Heart right ventricle (tissue), 16 donors: Measurements from ENCODE around the gene C10orf71. TPM values are rescaled to one million over a fixed set of nuclear protein-coding genes. Genes with fewer than 3 reads are reported as not detected.

Source experiments
- ATAC-seq, 8 donors: fragments of 200-7000 bp; cut with Tn5 transposase; one replicate each; pipeline ENCODE4 v1.9.1; 2020; ENCODE audit warnings: mild to moderate bottlenecking in 8 of 8, moderate library complexity in 8 of 8, moderate number of reproducible peaks in 1 of 8
- DNase-seq, 2 donors: peaks; one replicate each; pipeline ENCODE4 v3.0.0-alpha.2; 2020
- H3K27ac ChIP-seq, 10 donors: fragments of 200-600 bp; sonication (generic) in 2 of 10; one replicate each; pipeline versions ENCODE4 v1.5.0 to v1.8.0; 2020 to 2022; ENCODE audit warnings: mild to moderate bottlenecking in 3 of 10
- H3K27me3 ChIP-seq, 7 donors: fragments of 200-600 bp; one replicate each; pipeline ENCODE4 v1.8.0; 2021 to 2022; ENCODE audit warnings: mild to moderate bottlenecking in 2 of 7
- H3K36me3 ChIP-seq, 9 donors: fragments of 200-600 bp; sonication (generic) in 1 of 9; one replicate each; pipeline versions ENCODE4 v1.5.0 to v1.8.0; 2020 to 2022; ENCODE audit warnings: mild to moderate bottlenecking in 2 of 9
- H3K4me1 ChIP-seq, 9 donors: fragments of 200-600 bp; sonication (generic) in 1 of 9; one replicate each; pipeline versions ENCODE4 v1.5.0 to v1.8.0; 2020 to 2022; ENCODE audit warnings: mild to moderate bottlenecking in 4 of 9
- H3K4me3 ChIP-seq, 10 donors: fragments of 200-600 bp; sonication (generic) in 2 of 10; one replicate each; pipeline versions ENCODE4 v1.5.0 to v1.8.0; 2020 to 2022; ENCODE audit warnings: mild to moderate bottlenecking in 7 of 10, moderate library complexity in 2 of 10
- H3K9me3 ChIP-seq, 11 donors: fragments of 200-600 bp in 10 of 11; sonication (generic) in 2 of 11; one replicate each; pipeline versions ENCODE4 v1.5.0 to v1.8.0; 2013 to 2022; ENCODE audit warnings: mild to moderate bottlenecking in 2 of 11, control low read depth in 1 of 11, moderate library complexity in 1 of 11
- WGBS, 2 donors: extraction: QIAGEN DNeasy Blood & Tissue Kit; methylation state at CpG; one replicate each; pipeline ENCODE4 v1.1.7; 2013; ENCODE audit warnings: inconsistent platforms in 1 of 2; 5-methylcytosine and 5-hydroxymethylcytosine counted together
- intact Hi-C, 10 donors: fragments of 100-400 bp; cut with DNase I; formaldehyde crosslinking; loops; one replicate each; pipeline versions ENCODE4 v1.11.1 to v1.14.2; 2022
- polyA plus RNA-seq, 2 donors: library from polyadenylated mRNA; stranded (reverse); fragments of 200-250 nt; gene quantifications; one replicate each; pipeline ENCODE4 v1.2.3, GENCODE V29; 2013
- total RNA-seq, 10 donors: library from RNA; stranded (reverse); fragmentation: NEBNext Ultra II Directional in 3 of 10; extraction: Animal tissue kit (Norgen Biotek cat#: 25700) in 3 of 10; gene quantifications; one replicate each; pipeline versions ENCODE4 v1.2.1 to v1.2.4, GENCODE V29; 2021 to 2023
- TF ChIP-seq, protein P1 (sequence below), 9 donors: fragments of 200-600 bp; sonication (generic) in 2 of 9; IDR thresholded peaks; one replicate each; pipeline versions ENCODE4 v1.5.0 to v1.8.0; 2021 to 2022; ENCODE audit warnings: antibody characterized with exemption in 9 of 9, mild to moderate bottlenecking in 5 of 9, moderate library complexity in 1 of 9
- donor health status: Arrhythmogenic right ventricular cardiomyopathy.
- donor health status: ischemic (EF 13 %, LVEDD 7.1; RV severe dilation, severe dysfunction).
- donor health status: healthy with polysubstance abuse.
- donor health status: DM: no; HTN: yes; CAD: no.
- donor health status: DM: no; HTN: no; CAD: no.
- donor health status: ischemic (EF 25% LVEDD 6.9; RV normal size, moderate dysfunction).
- donor health status: ischemic (EF 25% LVEDD 5.7; RV mildly dilated, moderate dysfunction).
- donor health status: healthy.
- donor health status: DM: yes; HTN: yes; CAD: no.
- donor health status: Ischemic cardiomyopathy.
- donor health status: ischemic (EF 35%, LVEDD 5.7; RV mildly dilated, moderate dysfunction).
- donor health status: nonischemic (EF 11% LVEDD 7.7; RV severe dilation, severe dysfunction).
- donor health status: DM: yes; HTN: yes; CAD: no.
- donor health status: PGD.
- donor health status: ischemic (EF 29% LVEDD 5.4; RV normal size, mild dysfunction).
- donor health status: nonischemic (EF 23%, LVEDD 6.1; RV moderate dilation, normal function).

Gene C10orf71
- total and polyA plus RNA-seq, 12 donors: 3.6 to 225 (median 149) TPM

DNA sequence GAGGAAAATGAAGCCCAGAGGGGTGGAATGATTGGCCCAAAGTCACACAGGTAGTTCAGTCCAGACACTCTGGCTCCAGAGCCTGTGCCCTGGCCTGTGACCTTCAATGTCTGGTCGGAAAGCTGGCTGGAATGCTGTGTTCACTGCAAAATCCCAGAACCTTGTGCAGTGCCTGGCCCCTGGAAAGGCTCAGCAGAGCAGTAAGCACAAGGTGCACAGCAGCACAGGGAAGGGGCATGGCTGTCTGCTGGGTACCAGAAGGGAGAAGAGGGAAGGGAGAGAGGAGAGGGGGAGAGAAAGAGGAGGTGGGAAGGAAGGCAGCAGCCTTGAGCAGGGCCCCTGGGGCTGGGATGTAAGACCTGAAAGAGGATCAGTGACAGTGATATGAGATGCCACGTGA lies 28.4 kb upstream of the C10orf71 start:
- H3K36me3 ChIP-seq: no peaks in the 10 kb centered on the region
- 46 to 50% methylated on average over 2 of the region's 2 CpGs for WGBS, 2 donors
- no peaks in the 10 kb centered on the region for H3K27me3 ChIP-seq
- intact Hi-C loops: no loop called here
- H3K4me3 ChIP-seq: no peak overlapping the region
- no peak for ATAC-seq
- peaks cover 13 to 43% (median 25%) of the 10 kb centered on the region in 9 donors for H3K4me1 ChIP-seq
- H3K27ac ChIP-seq: peak overlapping the region in 1 of 10 donors; percentile 88
- no peak for DNase-seq
- TF ChIP-seq, protein P1, sequence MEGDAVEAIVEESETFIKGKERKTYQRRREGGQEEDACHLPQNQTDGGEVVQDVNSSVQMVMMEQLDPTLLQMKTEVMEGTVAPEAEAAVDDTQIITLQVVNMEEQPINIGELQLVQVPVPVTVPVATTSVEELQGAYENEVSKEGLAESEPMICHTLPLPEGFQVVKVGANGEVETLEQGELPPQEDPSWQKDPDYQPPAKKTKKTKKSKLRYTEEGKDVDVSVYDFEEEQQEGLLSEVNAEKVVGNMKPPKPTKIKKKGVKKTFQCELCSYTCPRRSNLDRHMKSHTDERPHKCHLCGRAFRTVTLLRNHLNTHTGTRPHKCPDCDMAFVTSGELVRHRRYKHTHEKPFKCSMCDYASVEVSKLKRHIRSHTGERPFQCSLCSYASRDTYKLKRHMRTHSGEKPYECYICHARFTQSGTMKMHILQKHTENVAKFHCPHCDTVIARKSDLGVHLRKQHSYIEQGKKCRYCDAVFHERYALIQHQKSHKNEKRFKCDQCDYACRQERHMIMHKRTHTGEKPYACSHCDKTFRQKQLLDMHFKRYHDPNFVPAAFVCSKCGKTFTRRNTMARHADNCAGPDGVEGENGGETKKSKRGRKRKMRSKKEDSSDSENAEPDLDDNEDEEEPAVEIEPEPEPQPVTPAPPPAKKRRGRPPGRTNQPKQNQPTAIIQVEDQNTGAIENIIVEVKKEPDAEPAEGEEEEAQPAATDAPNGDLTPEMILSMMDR (IDR thresholded peaks at IDR 0.05): no peak
- peaks cover 0 to 26% (median 12%) of the 10 kb centered on the region in 11 donors for H3K9me3 ChIP-seq

DNA sequence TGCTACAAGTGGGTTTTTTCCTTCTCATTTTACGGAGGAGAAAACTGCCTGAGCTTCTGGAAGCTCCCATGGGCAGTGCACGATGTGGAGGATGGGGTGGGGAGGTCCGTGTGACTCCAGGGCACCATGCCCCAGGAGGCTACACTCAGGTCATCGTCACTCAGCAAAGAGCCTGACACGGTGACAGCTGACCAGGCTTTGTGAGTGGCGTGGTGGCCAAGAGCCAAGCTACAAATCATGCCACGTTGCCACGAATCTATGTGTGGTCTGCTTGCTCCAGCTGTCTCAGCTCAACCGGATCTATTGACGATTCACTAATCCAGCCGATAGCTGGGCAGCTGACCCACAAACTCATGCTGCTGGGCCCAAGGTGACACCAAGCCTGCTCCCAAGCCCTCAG lies 27.6 kb upstream of the C10orf71 start:
- DNase-seq (no peak), ATAC-seq (peak in 6 of 8 donors; percentile 20 to 64 (median 51))
- Histone ChIP-seq H3K4me3 (no peak overlapping the region), H3K27me3 (no peaks in the 10 kb centered on the region), H3K27ac (peak overlapping the region in 8 of 10 donors; percentile 60 to 92 (median 78)), H3K9me3 (peaks cover 0 to 18% (median 4%) of the 10 kb centered on the region in 11 donors), H3K4me1 (peaks cover 13 to 43% (median 25%) of the 10 kb centered on the region in 9 donors), H3K36me3 (no peaks in the 10 kb centered on the region)
- 56 to 59% methylated on average over 11 of the region's 11 CpGs for WGBS, 2 donors
- TF ChIP-seq, protein P1 (IDR thresholded peaks at IDR 0.05): no peak
- intact Hi-C loops: no loop called here

DNA sequence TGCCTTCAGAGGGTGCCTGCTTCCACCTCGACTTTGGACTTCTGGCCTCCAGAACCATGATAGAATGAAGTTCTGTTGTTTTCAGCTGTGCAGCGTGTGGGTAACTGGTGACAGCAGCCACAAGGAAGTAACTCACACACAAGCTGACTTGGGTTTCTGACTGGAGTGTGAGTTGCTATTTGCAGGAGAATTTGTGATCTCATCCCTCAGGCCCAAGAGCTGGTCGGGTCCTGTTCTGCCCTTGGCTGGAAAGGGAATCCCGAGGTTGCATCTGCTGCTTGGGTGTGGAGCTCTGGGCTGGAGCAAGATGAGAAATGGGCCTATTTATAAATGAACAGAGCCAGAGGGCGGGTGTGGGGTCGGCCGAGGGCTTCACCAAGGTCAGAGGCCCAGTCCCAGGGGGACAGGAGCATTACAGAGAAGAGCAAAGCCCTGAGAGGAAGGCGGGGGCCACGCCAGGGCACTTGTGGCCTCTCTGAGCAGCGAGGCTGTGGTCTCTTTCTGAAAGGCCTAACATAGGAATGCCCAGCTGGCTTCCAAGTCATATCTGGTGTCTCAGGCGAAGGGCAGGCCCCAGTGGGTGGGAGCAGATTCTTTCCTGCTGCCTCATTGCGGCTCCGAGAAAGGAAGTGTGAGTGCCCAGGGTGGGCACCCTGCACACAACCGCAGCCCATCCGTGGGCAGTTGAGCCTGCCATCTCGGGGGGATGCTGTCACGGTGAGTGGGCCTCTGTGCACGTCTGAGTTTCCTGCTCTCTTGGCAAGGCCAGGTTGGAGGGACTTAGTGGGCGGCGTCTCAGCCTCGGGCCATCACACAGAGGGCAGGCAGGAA lies 26.5 kb upstream of the C10orf71 start:
- H3K36me3 ChIP-seq: no peaks in the 10 kb centered on the region
- WGBS, 2 donors: 44 to 49% methylated on average over 21 of the region's 21 CpGs
- H3K4me1 ChIP-seq: peaks cover 14 to 48% (median 25%) of the 10 kb centered on the region in 9 donors
- TF ChIP-seq, protein P1 (IDR thresholded peaks at IDR 0.05): no peak
- H3K27me3 ChIP-seq: no peaks in the 10 kb centered on the region
- H3K9me3 ChIP-seq: peaks cover 0 to 9% (median 0%) of the 10 kb centered on the region in 11 donors
- DNase-seq: peak; percentile 78 to 81
- peak; percentile 76 to 91 (median 86) for ATAC-seq
- H3K4me3 ChIP-seq: no peak overlapping the region
- peak overlapping the region; percentile 60 to 92 (median 78) for H3K27ac ChIP-seq
- intact Hi-C loops: loop anchor here in 1 of 10 donors (2.0 kb wide), 1 partner anchor 48 kb away; no protein-coding TSS in a partner anchor

DNA sequence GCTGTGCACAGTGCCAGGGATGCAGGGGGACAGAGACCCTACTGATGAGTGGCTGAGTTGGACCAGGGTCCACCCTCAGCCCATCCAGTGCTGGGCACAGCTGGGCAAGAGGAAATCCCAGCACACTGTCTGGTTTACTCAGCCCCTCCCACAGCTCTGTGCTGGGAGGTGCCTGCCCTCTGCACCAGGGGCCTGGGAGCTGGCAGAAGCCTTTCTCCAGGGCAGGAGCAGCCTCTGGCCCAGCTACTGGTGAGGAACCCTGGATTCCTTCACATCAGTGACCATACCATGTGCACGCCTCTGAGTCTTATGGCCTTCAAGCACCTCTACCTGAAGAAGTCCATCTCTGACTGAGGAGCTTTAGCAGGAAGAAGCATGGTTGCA lies 25.9 kb upstream of the C10orf71 start:
- 86 to 100% methylated on average over 1 of the region's 1 CpG for WGBS, 2 donors
- TF ChIP-seq, protein P1 (IDR thresholded peaks at IDR 0.05): no peak
- peaks cover 14 to 54% (median 28%) of the 10 kb centered on the region in 9 donors for H3K4me1 ChIP-seq
- no peaks in the 10 kb centered on the region for H3K27me3 ChIP-seq
- no peak overlapping the region for H3K4me3 ChIP-seq
- ATAC-seq (peak; percentile 8 to 73 (median 42)), DNase-seq (no peak)
- H3K9me3 ChIP-seq: peaks cover 0 to 3% (median 0%) of the 10 kb centered on the region in 11 donors
- intact Hi-C loops: loop anchor here in 1 of 10 donors (2.0 kb wide), 1 partner anchor 48 kb away; no protein-coding TSS in a partner anchor
- H3K36me3 ChIP-seq: no peaks in the 10 kb centered on the region
- peak overlapping the region; percentile 60 to 92 (median 78) for H3K27ac ChIP-seq
